Stimulated activated CD8-positive, alpha-beta memory T cell treated with anti-CD3 and anti-CD28 coated beads, Interleukin-4, amount 100 ng/mL, for 1 hour (primary cell): ENCODE data around the gene SPRY4.
"Not testable (repeated sequence)": the region's sequence is repeated elsewhere in the genome, so short reads cannot be mapped to it uniquely, and the experiment has no call there.

Experiments
- DNase-seq, 2 donors: peaks; one replicate each; pipeline ENCODE4 v3.0.0-alpha.2; 2020; ENCODE audit warnings: low read depth in 2 of 2, low spot score in 1 of 2

Gene SPRY4

GRCh38 chr5:142315096-142315900 lies 9.5 kb downstream of the SPRY4 start:
- no peak for DNase-seq

- no peak for DNase-seq
These were observed 10.2 kb downstream of the SPRY4 start for GRCh38 chr5:142314606-142315005.

GRCh38 chr5:142314109-142314508 lies 10.7 kb downstream of the SPRY4 start:
- DNase-seq: no peak

GRCh38 chr5:142313682-142314081 lies 11.1 kb downstream of the SPRY4 start:
- DNase-seq: no peak

GRCh38 chr5:142313275-142313674 lies 11.5 kb downstream of the SPRY4 start:
- no peak for DNase-seq

GRCh38 chr5:142312399-142312798 lies 12.4 kb downstream of the SPRY4 start:
- no peak for DNase-seq

- no peak for DNase-seq
These were observed 13.1 kb downstream of the SPRY4 start for GRCh38 chr5:142311725-142312124.

- DNase-seq: no peak
These were observed 14.0 kb downstream of the SPRY4 start for GRCh38 chr5:142310803-142311202.

GRCh38 chr5:142309747-142310318 lies 15.0 kb downstream of the SPRY4 start:
- DNase-seq: no peak

- DNase-seq: no peak
These were observed 16.5 kb downstream of the SPRY4 start for GRCh38 chr5:142308358-142308757.

GRCh38 chr5:142307146-142307890 lies 17.5 kb downstream of the SPRY4 start:
- DNase-seq: no peak

- DNase-seq: no peak
These were observed 18.7 kb downstream of the SPRY4 start for GRCh38 chr5:142306077-142306502.

GRCh38 chr5:142305211-142305610 lies 19.6 kb downstream of the SPRY4 start:
- no peak for DNase-seq

- DNase-seq: no peak
These were observed 20.7 kb downstream of the SPRY4 start for GRCh38 chr5:142304013-142304701.

- no peak for DNase-seq
These were observed 21.3 kb downstream of the SPRY4 start for GRCh38 chr5:142303565-142303964.

- no peak for DNase-seq
These were observed 23.3 kb downstream of the SPRY4 start for GRCh38 chr5:142301540-142301939.

GRCh38 chr5:142300677-142301076 lies 24.1 kb downstream of the SPRY4 start:
- no peak for DNase-seq

- no peak for DNase-seq
These were observed 26.0 kb downstream of the SPRY4 start for GRCh38 chr5:142298789-142299188.

GRCh38 chr5:142297786-142298185 lies 27.0 kb downstream of the SPRY4 start:
- DNase-seq: not testable (repeated sequence)

GRCh38 chr5:142296914-142297417 lies 27.9 kb downstream of the SPRY4 start:
- no peak for DNase-seq
